H1 (cell line): ENCODE measurements around the gene FSTL4. TPM values are rescaled to one million over a fixed set of nuclear protein-coding genes. Genes with fewer than 3 reads are reported as not detected.

Source experiments
- CTCF ChIA-PET: fragments of 300-600 bp; sonication (Branson Sonifier 250); formaldehyde crosslinking; loops from one replicate; lab custom pipeline; 2021; ENCODE audit not compliant: partially characterized antibody; lab: Charles Lee
- POLR2A ChIA-PET: fragments of 300-600 bp; sonication (Branson Sonifier 250); formaldehyde crosslinking; loops from one replicate; lab custom pipeline; 2021; ENCODE audit warnings: inconsistent platforms; ENCODE audit not compliant: partially characterized antibody; lab: Charles Lee
- DNase-seq, 2 experiments: peaks; one replicate each; pipeline versions ENCODE4 v3.0.0 to v3.0.0-alpha.2; 2010 to 2022; ENCODE audit warnings: low spot score in 2 of 2, low read depth in 1 of 2, mixed read lengths in 1 of 2
- FAIRE-seq: peaks from 2 replicates; lab custom pipeline; 2011; peaks lifted over from hg19 to GRCh38; lab: Jason Lieb, UNC
- H2AFZ ChIP-seq: 2 replicates; pipeline ENCODE4 v1.8.1; 2012; ENCODE audit warnings: low read length, inconsistent platforms
- H2AK5ac ChIP-seq: 2 replicates; pipeline ENCODE4 v1.6.1; 2013; ENCODE audit warnings: low read depth, low read length
- H2BK120ac ChIP-seq: replicated peaks from 2 replicates; pipeline ENCODE3; 2013; ENCODE audit warnings: low read depth, low read length, inconsistent platforms
- H2BK12ac ChIP-seq: 2 replicates; pipeline ENCODE4 v1.6.1; 2013; ENCODE audit warnings: low read depth, low read length
- H2BK15ac ChIP-seq: 2 replicates; pipeline ENCODE4 v1.6.1; 2013; ENCODE audit warnings: low read length
- H2BK20ac ChIP-seq: 2 replicates; pipeline ENCODE4 v1.6.1; 2013; ENCODE audit warnings: low read length
- H2BK5ac ChIP-seq: 2 replicates; pipeline ENCODE4 v1.6.1; 2013; ENCODE audit warnings: low read depth, low read length
- H3K14ac ChIP-seq: 2 replicates; pipeline ENCODE4 v1.6.1; 2013; ENCODE audit warnings: inconsistent platforms; ENCODE audit not compliant: insufficient read length
- H3K18ac ChIP-seq: 2 replicates; pipeline ENCODE4 v1.6.1; 2013; ENCODE audit warnings: low read length; ENCODE audit errors: extremely low read depth
- H3K23ac ChIP-seq: 2 replicates; pipeline ENCODE4 v1.6.1; 2013; ENCODE audit warnings: inconsistent platforms; ENCODE audit not compliant: insufficient read length
- H3K23me2 ChIP-seq: 2 replicates; pipeline ENCODE4 v1.6.1; 2013; ENCODE audit warnings: low read depth, low read length
- H3K27ac ChIP-seq: 2 replicates; pipeline ENCODE4 v1.6.1; 2011; ENCODE audit warnings: low read depth, low read length, inconsistent platforms
- H3K27me3 ChIP-seq, 4 experiments: replicated peaks in 1 of 4; 1 replicate in 1 of 4; 2 replicates in 3 of 4; pipeline versions ENCODE4 v1.6.1 to v1.8.1; 2011 to 2013; ENCODE audit warnings: low read length in 3 of 4, mild to moderate bottlenecking in 3 of 4, inconsistent platforms in 2 of 4, mixed read lengths in 2 of 4, moderate library complexity in 1 of 4; ENCODE audit not compliant: control insufficient read depth in 3 of 4, insufficient read depth in 3 of 4; ENCODE audit errors: extremely low read depth in 1 of 4
- H3K36me3 ChIP-seq, 4 experiments: 2 replicates each; pipeline versions ENCODE4 v1.6.1 to v1.8.1; 2011 to 2013; ENCODE audit warnings: mild to moderate bottlenecking in 4 of 4, low read length in 3 of 4, moderate library complexity in 2 of 4, control low read depth in 1 of 4, inconsistent platforms in 1 of 4; ENCODE audit not compliant: insufficient read depth in 4 of 4, control insufficient read depth in 2 of 4
- H3K4ac ChIP-seq: replicated peaks from 2 replicates; pipeline ENCODE3; 2013; ENCODE audit warnings: low read length, low read depth, mixed read lengths, inconsistent platforms; ENCODE audit not compliant: insufficient read length
- H3K4me1 ChIP-seq, 4 experiments: replicated peaks in 1 of 4; 1 replicate in 1 of 4; 2 replicates in 3 of 4; pipeline versions ENCODE4 v1.6.1 to v1.8.1; 2011 to 2013; ENCODE audit warnings: low read length in 3 of 4, inconsistent platforms in 2 of 4, mixed read lengths in 1 of 4; ENCODE audit not compliant: insufficient read depth in 4 of 4, control insufficient read depth in 3 of 4
- H3K4me2 ChIP-seq, 2 experiments: 2 replicates each; pipeline versions ENCODE4 v1.6.1 to v1.8.1; 2011 to 2013; ENCODE audit warnings: low read depth in 2 of 2, low read length in 2 of 2, control low read depth in 1 of 2, inconsistent platforms in 1 of 2, mild to moderate bottlenecking in 1 of 2; ENCODE audit not compliant: insufficient read depth in 1 of 2
- H3K4me3 ChIP-seq, 4 experiments: fragments of 200-600, 300-600 bp in 1 of 4; sonication (generic), shearing (Covaris generic), sonication (Bioruptor Twin) in 1 of 4; 2 replicates each; pipeline versions ENCODE4 v1.5.1 to v1.8.1; 2011 to 2016; ENCODE audit warnings: low read length in 4 of 4, low read depth in 3 of 4, control low read depth in 2 of 4, inconsistent platforms in 2 of 4, mild to moderate bottlenecking in 2 of 4, mixed read lengths in 1 of 4, moderate library complexity in 1 of 4; ENCODE audit not compliant: insufficient read depth in 2 of 4; ENCODE audit errors: extremely low read depth in 1 of 4
- H3K56ac ChIP-seq: replicated peaks from 2 replicates; pipeline ENCODE3; 2013; ENCODE audit warnings: low read depth, mild to moderate bottlenecking, mixed read lengths, low read length, inconsistent platforms; ENCODE audit not compliant: insufficient read length
- H3K79me1 ChIP-seq: 2 replicates; pipeline ENCODE4 v1.6.1; 2013; ENCODE audit warnings: low read depth, low read length, control low read depth
- H3K79me2 ChIP-seq, 2 experiments: 2 replicates each; pipeline versions ENCODE4 v1.6.1 to v1.8.1; 2012 to 2013; ENCODE audit warnings: low read length in 2 of 2, mild to moderate bottlenecking in 2 of 2, inconsistent platforms in 1 of 2; ENCODE audit not compliant: insufficient read depth in 2 of 2, control insufficient read depth in 1 of 2
- H3K9ac ChIP-seq, 4 experiments: replicated peaks in 1 of 4; 1 replicate in 1 of 4; 2 replicates in 3 of 4; pipeline versions ENCODE4 v1.6.1 to v1.8.1; 2011 to 2013; ENCODE audit warnings: low read depth in 3 of 4, low read length in 3 of 4, control low read depth in 2 of 4, mild to moderate bottlenecking in 2 of 4, moderate library complexity in 2 of 4, inconsistent platforms in 1 of 4; ENCODE audit errors: extremely low read depth in 1 of 4
- H3K9me3 ChIP-seq, 2 experiments: 2 replicates each; pipeline versions ENCODE4 v1.6.1 to v1.8.1; 2012 to 2013; ENCODE audit warnings: mild to moderate bottlenecking in 2 of 2, moderate library complexity in 2 of 2, control low read depth in 1 of 2, inconsistent platforms in 1 of 2, low read depth in 1 of 2, low read length in 1 of 2, mixed read lengths in 1 of 2; ENCODE audit not compliant: insufficient read depth in 2 of 2
- H4K20me1 ChIP-seq, 2 experiments: replicated peaks in 1 of 2; 2 replicates each; pipeline versions ENCODE3 to v1.8.1; 2011 to 2013; ENCODE audit warnings: inconsistent platforms in 2 of 2, low read length in 2 of 2, mild to moderate bottlenecking in 1 of 2; ENCODE audit not compliant: insufficient read depth in 2 of 2, control insufficient read depth in 1 of 2
- H4K5ac ChIP-seq: 2 replicates; pipeline ENCODE4 v1.6.1; 2013; ENCODE audit warnings: low read length, low read depth, mixed read lengths, inconsistent platforms; ENCODE audit not compliant: insufficient read length
- H4K8ac ChIP-seq: 2 replicates; pipeline ENCODE4 v1.8.0; 2013; ENCODE audit warnings: mild to moderate bottlenecking, moderate library complexity, low read length, inconsistent platforms; ENCODE audit not compliant: insufficient read depth; ENCODE audit errors: extremely low read depth
- H4K91ac ChIP-seq: replicated peaks from 2 replicates; pipeline ENCODE3; 2013; ENCODE audit warnings: low read length, mixed read lengths, inconsistent platforms; ENCODE audit not compliant: insufficient read length
- ASH2L ChIP-seq: fragments of 200-600, 300-600 bp; sonication (generic); IDR thresholded peaks from one replicate; pipeline ENCODE4 v1.7.1; 2017; ENCODE audit warnings: low read length
- BRCA1 ChIP-seq: IDR thresholded peaks from 2 replicates; pipeline ENCODE4 v1.6.1; 2012; ENCODE audit warnings: low read depth, low read length, improper control_type of control experiment
- CEBPB ChIP-seq: IDR thresholded peaks from 2 replicates; pipeline ENCODE4 v1.6.1; 2012; ENCODE audit warnings: low read depth, low read length
- CTBP2 ChIP-seq: IDR thresholded peaks from 2 replicates; pipeline ENCODE4 v1.7.0; 2011; ENCODE audit warnings: borderline replicate concordance, mild to moderate bottlenecking, moderate library complexity, mixed read lengths, low read length; ENCODE audit not compliant: insufficient read depth, insufficient read length
- KDM5A ChIP-seq: fragments of 200-600 bp; IDR thresholded peaks from 2 replicates; pipeline ENCODE4 v1.7.1; 2012; ENCODE audit warnings: mild to moderate bottlenecking, low read length, inconsistent platforms, mixed read lengths
- MAFK ChIP-seq: IDR thresholded peaks from 2 replicates; pipeline ENCODE4 v1.6.1; 2012; ENCODE audit warnings: low read depth, mild to moderate bottlenecking, improper control_type of control experiment, low read length
- POU5F1 ChIP-seq: IDR thresholded peaks from 2 replicates; pipeline ENCODE4 v1.6.1; 2011; ENCODE audit warnings: low read depth, mild to moderate bottlenecking, low read length, moderate library complexity
- RAD21 ChIP-seq, 2 experiments: IDR thresholded peaks in 1 of 2; conservative IDR thresholded peaks in 1 of 2; 2 replicates each; pipeline ENCODE4 v1.6.1; 2011; ENCODE audit warnings: low read depth in 2 of 2, low read length in 2 of 2, improper control_type of control experiment in 1 of 2, inconsistent platforms in 1 of 2, mild to moderate bottlenecking in 1 of 2, moderate library complexity in 1 of 2
- RFX5 ChIP-seq: IDR thresholded peaks from 2 replicates; pipeline ENCODE4 v1.6.1; 2011; ENCODE audit warnings: low read depth, low read length, improper control_type of control experiment, borderline replicate concordance
- RXRA ChIP-seq: IDR thresholded peaks from 2 replicates; pipeline ENCODE4 v1.6.1; 2011; ENCODE audit warnings: low read depth, mild to moderate bottlenecking, low read length, moderate library complexity; ENCODE audit not compliant: insufficient read depth
- SIN3A ChIP-seq, 2 experiments: IDR thresholded peaks in 1 of 2; conservative IDR thresholded peaks in 1 of 2; 2 replicates each; pipeline ENCODE4 v1.6.1; 2011 to 2012; ENCODE audit warnings: low read length in 2 of 2, improper control_type of control experiment in 1 of 2, low read depth in 1 of 2, mild to moderate bottlenecking in 1 of 2
- WGBS, 2 experiments: shearing (Covaris generic) in 1 of 2; methylation state at CpG; one replicate each; pipeline versions ENCODE4 v1.1.6 to v1.1.7; 2013 to 2015; ENCODE audit warnings: low lambda C conversion rate in 2 of 2, mixed read lengths in 2 of 2, inconsistent platforms in 1 of 2, low coverage in 1 of 2, missing lambda C conversion rate in 1 of 2; ENCODE audit not compliant: insufficient replicate concordance in 2 of 2, insufficient coverage in 1 of 2, insufficient read length in 1 of 2; ENCODE audit errors: extremely low coverage in 1 of 2, missing lambda C conversion rate in 1 of 2; 5-methylcytosine and 5-hydroxymethylcytosine counted together
- polyA plus RNA-seq, 7 experiments: library from polyadenylated mRNA; depleted of rRNA in 3 of 7; stranded (reverse) in 5 of 7; unstranded in 2 of 7; fragments of >200 nt in 5 of 7; fragments of 200-250 nt in 2 of 7; gene quantifications; 1 replicate in 5 of 7; 2 replicates in 1 of 7; 4 replicates in 1 of 7; pipeline versions ENCODE4 v1.2.1 to v1.2.3, GENCODE V29; 2011 to 2013; ENCODE audit warnings: missing spikeins in 2 of 7, mixed read lengths in 2 of 7
- total RNA-seq: library from RNA; stranded (reverse); fragmentation: NEBNext Ultra II Directional; extraction: Animal tissue kit (Norgen Biotek cat#: 25700); gene quantifications from 2 replicates; pipeline ENCODE4 v1.2.1, GENCODE V29; 2021

FSTL4 gene
- total and polyA plus RNA-seq, 2 of the 8 experiments (the other 6 are each of a cell fraction or from before 2014, with no cell fraction given), result 3.1 to 4.1 TPM

DNA sequence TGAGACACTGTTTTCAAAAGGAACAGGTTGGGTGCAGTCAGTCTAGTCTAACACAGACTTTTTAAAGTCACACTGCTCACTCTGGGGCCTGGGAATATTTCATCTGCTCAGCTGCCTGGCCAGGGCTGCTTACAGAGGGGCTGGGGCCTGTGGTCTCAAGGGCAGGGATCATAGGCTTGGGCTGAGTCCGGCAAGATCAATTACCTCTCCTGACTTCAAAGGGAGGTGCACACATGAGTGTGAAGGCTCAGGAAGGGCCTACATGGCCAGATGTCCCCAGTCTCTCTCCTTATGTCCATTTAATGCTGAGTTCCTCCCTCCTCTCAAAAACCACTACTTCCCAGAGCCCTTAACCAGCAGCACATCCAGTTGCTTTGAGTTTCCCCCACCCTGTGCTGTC, 313.3 kb downstream of the FSTL4 start:
- Histone ChIP-seq H3K18ac (peak overlapping the region; percentile 60; the same call in 1 of the 2 replicates), H4K8ac (no peak overlapping the region), H3K27me3 (no peaks in the 10 kb centered on the region), H3K79me1 (no peaks in the 10 kb centered on the region), H4K91ac (no peak overlapping the region), H3K23me2 (no peaks in the 10 kb centered on the region), H4K20me1 (no peaks in the 10 kb centered on the region), H3K23ac (no peak overlapping the region), H2AFZ (no peak overlapping the region), H3K56ac (no peak overlapping the region), H3K4ac (no peak overlapping the region), H2BK20ac (no peak overlapping the region), H3K36me3 (no peaks in the 10 kb centered on the region), H3K4me1 (no peaks in the 10 kb centered on the region), H2BK5ac (no peak overlapping the region), H2AK5ac (no peak overlapping the region), H3K4me3 (no peak overlapping the region), H3K9me3 (no peaks in the 10 kb centered on the region), H3K9ac (no peak overlapping the region), H4K5ac (no peak overlapping the region), H3K79me2 (no peaks in the 10 kb centered on the region), H3K4me2 (no peak overlapping the region), H2BK15ac (no peak overlapping the region), H2BK12ac (no peak overlapping the region), H2BK120ac (no peak overlapping the region), H3K27ac (no peak overlapping the region), H3K14ac (no peak overlapping the region)
- DNase-seq, result no peak
- FAIRE-seq, result no peak
- ChIA-PET CTCF (interaction anchor here (0.9 to 12.9 kb wide), 4 partner anchors 12 to 49 kb away, joined by 3 to 116 read pairs (median 6); no protein-coding TSS in a partner anchor), POLR2A (no interaction called here)
- TF ChIP-seq CTBP2 (no peak), ASH2L (no peak), RXRA (no peak), CEBPB (no peak), POU5F1 (no peak), BRCA1 (no peak), MAFK (no peak), SIN3A (conservative IDR thresholded peaks at IDR 0.05 in 1 of 2, IDR thresholded peaks at IDR 0.05 in 1 of 2; ENCODE audit: low read depth in 1 of 2, low read length in 2 of 2) (no peak), KDM5A (no peak), RFX5 (no peak), RAD21 (IDR thresholded peaks at IDR 0.05 in 1 of 2, conservative IDR thresholded peaks at IDR 0.05 in 1 of 2; ENCODE audit: low read depth in 2 of 2, low read length in 2 of 2) (no peak)
- 93% methylated on average over 1 of the region's 1 CpG; no CpG with 5 or more reads in 1 of the 2 experiments for WGBS, 2 experiments
